HG03354 (cell line): ENCODE data around the gene GNA15.
"Not testable (repeated sequence)": the region's sequence is repeated elsewhere in the genome, so short reads cannot be mapped to it uniquely, and the experiment has no call there.

Experiments used
- ATAC-seq: cut with Tn5 transposase; IDR thresholded peaks from one replicate; pipeline ENCODE4 v1.9.1; 2021; ENCODE audit warnings: mild to moderate bottlenecking; ENCODE audit not compliant: unreplicated experiment, poor library complexity, severe bottlenecking

The GNA15 gene

DNA sequence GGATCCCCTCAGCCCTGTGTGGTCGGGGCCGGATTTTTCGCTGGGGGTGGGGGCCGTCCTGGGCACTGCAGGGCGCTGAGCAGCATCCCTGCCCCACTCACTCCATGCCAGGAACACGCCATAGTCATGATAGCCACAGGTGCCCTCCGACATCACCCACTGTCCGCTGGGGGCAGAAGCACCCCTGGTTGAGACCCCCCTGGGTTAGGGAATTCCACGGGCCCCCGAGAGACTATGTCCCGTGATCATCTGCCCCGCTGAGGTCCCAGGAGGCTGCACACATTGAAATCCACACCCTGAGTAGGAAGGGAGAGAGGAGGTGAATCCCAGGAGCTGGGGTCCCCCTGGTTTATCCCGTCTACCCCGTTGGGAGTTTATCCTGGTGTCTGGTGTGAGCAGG, 66.1 kb downstream of the GNA15 start:
- no peak for ATAC-seq

DNA sequence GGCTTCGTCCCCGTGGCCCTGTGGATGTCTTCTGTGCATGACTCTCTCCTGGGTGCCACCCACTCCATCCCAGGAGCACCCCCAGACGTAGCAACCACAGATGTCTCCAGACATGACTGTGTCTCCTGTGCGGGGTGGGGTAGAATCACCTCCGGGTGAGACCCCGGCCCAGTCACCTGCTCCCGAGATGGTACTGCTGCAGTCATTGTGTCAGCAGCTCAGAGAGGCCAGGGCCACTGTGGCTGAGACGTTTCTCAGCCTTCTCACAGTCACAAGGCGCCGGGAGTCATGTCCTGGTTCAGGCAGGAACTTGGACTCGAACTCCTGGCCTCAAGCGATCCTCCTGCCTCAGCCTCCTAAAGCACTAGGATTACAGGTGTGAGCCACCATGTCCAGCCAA, 66.5 kb downstream of the GNA15 start:
- no peak for ATAC-seq

DNA sequence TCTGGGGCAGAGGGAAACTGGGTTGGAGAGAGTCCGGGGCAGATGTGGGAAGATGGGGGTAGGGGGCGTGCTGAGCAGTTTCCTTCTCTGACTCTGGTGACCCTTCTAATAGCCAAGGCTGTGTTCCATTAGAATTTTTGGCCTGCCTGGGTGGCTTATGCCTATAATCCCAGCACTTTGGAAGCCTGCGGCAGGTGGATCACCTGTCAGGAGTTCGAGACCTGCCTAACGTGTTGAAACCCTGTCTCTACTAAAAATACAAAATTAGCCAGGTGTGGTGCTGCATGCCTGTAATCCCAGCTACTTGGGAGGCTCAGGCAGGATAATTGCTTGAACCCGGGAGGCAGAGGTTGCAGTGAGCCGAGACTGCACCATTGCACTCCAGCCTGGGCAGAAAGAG, 67.1 kb downstream of the GNA15 start:
- not testable (repeated sequence) for ATAC-seq

DNA sequence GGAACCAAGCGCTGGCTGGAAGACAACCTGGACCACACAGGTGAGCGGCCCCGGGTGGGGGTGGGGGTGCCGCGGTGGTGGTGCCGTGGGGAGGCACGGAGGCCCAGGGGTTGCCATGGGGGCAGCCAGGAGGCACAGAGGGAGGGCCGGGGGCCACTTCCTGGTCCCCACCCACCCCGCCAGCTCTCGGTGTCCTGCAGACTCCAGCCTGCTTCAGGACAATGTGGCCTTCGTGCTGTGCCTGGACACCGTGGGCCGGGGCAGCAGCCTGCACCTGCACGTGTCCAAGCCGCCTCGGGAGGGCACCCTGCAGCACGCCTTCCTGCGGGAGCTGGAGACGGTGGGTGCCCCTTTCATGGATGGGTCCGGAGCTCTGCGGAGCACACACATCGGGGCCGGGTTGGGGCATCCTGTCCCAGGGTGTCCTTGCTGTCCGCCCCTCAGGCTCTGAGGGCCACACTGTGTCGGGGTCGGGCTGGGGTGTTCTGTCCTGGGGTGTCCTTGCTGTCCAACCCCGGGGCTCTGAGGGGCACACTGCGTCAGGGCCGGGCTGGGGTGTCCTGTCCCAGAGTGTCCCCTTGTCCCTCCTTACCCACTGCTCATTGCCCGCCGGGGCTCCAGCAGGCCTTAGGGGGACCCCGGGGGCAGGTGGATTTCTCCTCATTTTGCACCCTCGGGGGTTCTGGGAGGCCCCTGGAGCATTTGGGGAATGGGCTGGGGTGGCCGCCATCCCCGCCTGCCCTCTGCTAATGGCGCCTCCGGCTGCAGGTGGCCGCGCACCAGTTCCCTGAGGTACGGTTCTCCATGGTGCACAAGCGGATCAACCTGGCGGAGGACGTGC, 68.2 kb downstream of the GNA15 start:
- ATAC-seq: no peak

DNA sequence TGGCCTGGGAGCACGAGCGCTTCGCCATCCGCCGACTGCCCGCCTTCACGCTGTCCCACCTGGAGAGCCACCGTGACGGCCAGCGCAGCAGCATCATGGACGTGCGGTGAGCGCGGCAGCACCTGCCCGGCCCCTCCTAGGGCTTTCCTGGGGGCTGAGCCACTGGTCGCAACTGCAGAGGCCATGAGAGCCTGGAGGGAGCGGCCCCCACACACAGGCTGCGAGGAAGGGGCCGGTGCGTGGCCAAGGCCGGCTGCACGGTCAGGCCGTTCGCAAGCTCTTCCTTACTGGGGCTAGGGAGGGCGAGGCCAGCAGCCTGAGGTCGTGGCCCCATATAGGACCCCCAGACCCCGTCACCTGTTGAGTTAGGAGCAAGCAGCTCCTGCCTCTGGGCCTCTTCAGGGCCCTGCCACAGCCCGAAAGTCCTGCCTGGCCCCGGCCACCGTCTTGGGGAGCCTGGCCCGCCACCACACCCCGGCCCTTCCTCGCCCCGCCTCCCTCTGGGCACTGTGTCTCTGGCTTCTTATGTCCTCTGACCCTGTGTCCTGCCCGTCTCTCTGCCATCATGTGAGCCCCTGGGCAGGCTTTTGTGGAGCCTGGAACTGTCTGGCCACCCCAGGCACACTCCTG, 68.9 kb downstream of the GNA15 start:
- ATAC-seq: no peak

DNA sequence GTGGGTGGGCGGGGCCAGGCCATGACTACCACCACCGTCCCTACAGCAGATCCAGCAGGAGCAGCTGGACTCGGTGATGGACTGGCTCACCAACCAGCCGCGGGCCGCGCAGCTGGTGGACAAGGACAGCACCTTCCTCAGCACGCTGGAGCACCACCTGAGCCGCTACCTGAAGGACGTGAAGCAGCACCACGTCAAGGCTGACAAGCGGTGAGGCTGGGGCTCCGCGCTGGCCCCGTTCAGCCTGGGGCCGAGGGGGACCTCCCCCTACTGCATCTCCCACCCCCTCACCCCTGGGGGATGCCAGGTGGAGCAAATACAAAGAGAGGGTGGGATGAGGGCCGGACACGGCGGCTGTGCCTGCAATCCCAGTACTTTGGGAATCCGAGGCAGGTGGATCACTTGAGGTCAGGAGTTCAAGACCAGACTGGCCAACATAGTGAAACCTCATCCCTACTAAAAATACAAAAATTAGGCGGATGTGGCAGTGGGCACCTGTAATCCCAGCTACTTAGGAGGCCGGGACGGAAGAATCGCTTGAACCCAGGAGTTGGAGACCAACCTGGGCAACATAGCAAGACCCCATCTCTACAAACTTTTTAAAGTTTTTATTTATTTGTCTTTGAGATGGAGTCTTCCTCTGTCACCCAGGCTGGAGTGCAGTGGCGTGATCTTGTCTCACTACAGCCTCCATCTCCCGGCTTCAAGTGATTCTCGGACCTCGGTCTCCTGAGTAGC, 70.6 kb downstream of the GNA15 start:
- ATAC-seq: no peak

DNA sequence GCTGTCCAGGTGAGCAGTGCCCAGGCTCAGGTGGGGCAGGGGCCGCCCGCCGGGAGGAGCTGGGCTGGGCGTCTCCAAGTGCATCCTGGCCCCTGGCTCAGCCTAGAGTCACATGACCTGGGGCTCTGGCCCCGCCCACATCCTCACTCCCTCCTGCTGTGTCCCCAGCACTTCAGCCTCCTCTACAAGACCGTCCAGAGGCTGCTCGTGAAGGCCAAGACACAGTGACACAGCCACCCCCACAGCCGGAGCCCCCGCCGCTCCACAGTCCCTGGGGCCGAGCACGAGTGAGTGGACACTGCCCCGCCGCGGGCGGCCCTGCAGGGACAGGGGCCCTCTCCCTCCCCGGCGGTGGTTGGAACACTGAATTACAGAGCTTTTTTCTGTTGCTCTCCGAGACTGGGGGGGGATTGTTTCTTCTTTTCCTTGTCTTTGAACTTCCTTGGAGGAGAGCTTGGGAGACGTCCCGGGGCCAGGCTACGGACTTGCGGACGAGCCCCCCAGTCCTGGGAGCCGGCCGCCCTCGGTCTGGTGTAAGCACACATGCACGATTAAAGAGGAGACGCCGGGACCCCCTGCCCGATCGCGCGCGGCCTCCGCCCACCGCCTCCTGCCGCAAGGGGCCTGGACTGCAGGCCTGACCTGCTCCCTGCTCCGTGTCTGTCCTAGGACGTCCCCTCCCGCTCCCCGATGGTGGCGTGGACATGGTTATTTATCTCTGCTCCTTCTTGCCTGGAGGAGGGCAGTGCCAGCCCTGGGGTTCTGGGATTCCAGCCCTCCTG, 71.8 kb downstream of the GNA15 start:
- ATAC-seq: no peak

DNA sequence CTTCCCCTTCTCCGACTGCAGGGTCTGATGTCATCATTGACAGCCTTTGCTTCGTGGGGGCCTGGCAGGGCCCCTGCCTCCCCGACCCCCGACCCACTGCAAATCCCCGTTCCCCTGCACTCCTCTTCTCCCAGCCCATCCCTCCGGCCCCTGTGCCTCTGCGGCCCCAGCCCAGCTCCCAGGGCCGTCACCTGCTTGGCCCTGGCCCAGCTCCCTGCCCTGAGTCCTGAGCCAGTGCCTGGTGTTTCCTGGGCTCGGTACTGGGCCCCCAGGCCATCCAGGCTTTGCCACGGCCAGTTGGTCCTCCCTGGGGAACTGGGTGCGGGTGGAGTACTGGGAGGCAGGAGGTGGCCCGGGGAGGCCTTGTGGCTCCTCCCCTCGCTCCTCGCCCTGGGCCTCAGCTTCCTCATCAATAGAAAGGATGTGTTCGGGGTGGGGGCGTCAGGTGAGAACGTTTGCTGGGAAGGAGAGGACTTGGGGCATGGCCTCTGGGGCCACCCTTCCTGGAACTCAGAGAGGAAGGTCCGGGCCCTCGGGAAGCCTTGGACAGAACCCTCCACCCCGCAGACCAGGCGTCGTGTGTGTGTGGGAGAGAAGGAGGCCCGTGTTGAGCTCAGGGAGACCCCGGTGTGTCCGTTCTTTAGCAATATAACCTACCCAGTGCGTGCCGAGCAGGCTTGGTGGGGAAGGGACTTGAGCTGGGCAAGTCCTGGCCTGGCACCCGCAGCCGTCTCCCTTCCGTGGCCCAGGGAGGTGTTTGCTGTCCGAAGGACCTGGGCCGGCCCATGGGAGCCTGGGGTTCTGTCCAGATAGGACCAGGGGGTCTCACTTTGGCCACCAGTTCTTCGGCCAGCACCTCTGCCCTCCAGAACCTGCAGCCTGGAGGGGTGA, 72.7 kb downstream of the GNA15 start:
- no peak for ATAC-seq

DNA sequence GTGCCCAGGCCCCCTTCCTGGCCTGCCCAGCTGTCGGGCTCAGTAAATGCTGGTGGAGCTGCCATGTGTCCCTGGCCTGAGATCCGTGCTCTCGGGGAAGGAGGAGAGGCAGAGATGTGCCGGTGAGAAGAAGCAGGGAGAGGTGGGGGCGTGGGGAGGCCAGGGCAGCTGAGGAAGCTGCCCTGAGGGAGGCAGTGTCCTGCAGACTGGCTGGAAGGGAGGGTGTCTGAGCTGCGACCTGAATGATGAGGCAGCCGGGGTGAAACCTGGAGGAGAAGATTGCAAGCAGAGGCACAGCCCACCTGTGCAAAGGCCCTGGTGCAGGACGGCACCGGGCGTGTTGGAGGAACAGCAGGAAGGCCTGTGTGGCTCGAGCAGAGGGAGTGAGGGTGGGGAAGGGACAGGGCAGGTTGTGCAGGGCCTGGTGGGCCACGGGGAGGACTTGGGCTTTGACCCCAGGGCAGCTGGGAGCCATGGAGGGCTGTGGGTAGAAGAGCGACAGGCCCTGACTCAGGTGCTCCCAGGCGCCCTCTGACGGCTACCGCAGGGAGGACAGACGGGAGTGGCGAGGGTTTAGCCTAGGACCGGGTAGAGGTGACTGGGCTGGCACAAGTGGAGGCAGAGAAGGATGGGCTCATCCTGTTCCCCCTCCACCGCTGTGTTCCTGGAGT, 74.6 kb downstream of the GNA15 start:
- ATAC-seq: no peak

DNA sequence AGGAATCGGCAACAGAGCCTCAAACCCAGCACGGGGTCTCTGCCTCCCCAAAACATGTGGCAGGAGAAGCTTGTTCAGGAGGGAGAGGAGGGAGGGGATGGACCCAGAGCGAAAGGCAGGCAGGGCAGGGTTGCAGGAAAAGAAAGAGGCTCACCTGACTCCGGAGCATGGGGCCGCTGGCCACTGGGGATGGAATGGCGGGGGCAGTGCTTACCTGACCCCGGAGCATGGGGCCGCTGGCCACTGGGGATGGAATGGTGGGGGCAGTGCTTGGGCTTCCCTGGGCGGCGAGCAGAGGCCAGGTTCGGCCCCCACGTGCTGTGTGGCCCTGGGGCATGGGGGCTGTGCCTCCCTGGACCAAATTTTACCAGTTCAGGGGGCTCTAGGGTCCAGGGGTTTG, 75.4 kb downstream of the GNA15 start:
- no peak for ATAC-seq

DNA sequence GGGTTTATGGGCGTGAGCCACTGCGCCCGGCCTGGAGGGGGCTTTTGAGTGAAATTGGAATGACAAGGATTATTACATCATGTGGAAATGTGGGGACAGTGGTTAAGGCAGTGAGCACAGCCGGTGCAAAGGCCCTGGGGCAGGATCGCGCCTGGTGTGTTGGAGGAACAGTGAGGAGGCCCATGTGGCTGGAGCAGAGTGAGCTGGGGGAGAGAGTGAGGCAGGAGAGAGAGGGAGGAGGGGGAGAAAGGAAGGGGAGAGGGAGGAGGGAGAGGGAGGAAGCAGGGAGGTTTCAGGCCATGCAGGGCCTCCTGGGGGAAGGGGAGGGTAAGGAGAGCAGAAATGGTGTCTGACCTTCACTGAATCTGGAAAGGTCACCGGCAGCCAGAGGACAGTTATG, 77.3 kb downstream of the GNA15 start:
- ATAC-seq: no peak
